ENCODE data around the gene CRYGC. TPM values are rescaled to one million over a fixed set of nuclear protein-coding genes. Genes with fewer than 3 reads are reported as not detected.

CRYGC gene
- polyA plus RNA-seq, 3 donors: not detected

GRCh38 chr2:208147759-208148158 is 18.1 kb upstream of the CRYGC start:
- peaks cover 0 to 1% (median 0%) of the 10 kb centered on the region in 3 donors for H3K27me3 Mint-ChIP-seq (ENCODE audit: low read depth in 3 of 3)
- H3K9me3 ChIP-seq (replicated peaks in 1 of 2; ENCODE audit: control insufficient read depth in 1 of 2, insufficient read depth in 1 of 2, low read length in 2 of 2): peaks cover 0 to 4% of the 10 kb centered on the region in 2 donors
- peaks cover 5% of the 10 kb centered on the region for H3K4me1 Mint-ChIP-seq
- DNase-seq: no peak
- no peaks in the 10 kb centered on the region for H3K79me2 ChIP-seq (ENCODE audit: insufficient read depth, low read length)
- H3K36me3 Mint-ChIP-seq: no peaks in the 10 kb centered on the region
- H2AFZ ChIP-seq (ENCODE audit: insufficient read depth, low read depth, low read length, poor library complexity, severe bottlenecking): no peak overlapping the region
- H3K27me3 ChIP-seq (ENCODE audit: control insufficient read depth in 2 of 2, insufficient read depth in 2 of 2, low read length in 2 of 2): no peaks in the 10 kb centered on the region
- no peak overlapping the region for H3K27ac ChIP-seq (ENCODE audit: low read depth in 1 of 2, low read length in 2 of 2)
- H3K36me3 ChIP-seq (replicated peaks in 1 of 2; ENCODE audit: control insufficient read depth in 1 of 2, insufficient read depth in 2 of 2, low read length in 2 of 2): no peaks in the 10 kb centered on the region
- no peaks in the 10 kb centered on the region for H4K20me1 ChIP-seq (ENCODE audit: insufficient read depth, low read length)
- no peak overlapping the region for H3K4me3 ChIP-seq (replicated peaks in 1 of 3; ENCODE audit: low read depth in 2 of 3, low read length in 3 of 3)
- H3K4me3 Mint-ChIP-seq: no peak overlapping the region
- no peak overlapping the region for H3K27ac Mint-ChIP-seq
- TF ChIP-seq, protein P1, sequence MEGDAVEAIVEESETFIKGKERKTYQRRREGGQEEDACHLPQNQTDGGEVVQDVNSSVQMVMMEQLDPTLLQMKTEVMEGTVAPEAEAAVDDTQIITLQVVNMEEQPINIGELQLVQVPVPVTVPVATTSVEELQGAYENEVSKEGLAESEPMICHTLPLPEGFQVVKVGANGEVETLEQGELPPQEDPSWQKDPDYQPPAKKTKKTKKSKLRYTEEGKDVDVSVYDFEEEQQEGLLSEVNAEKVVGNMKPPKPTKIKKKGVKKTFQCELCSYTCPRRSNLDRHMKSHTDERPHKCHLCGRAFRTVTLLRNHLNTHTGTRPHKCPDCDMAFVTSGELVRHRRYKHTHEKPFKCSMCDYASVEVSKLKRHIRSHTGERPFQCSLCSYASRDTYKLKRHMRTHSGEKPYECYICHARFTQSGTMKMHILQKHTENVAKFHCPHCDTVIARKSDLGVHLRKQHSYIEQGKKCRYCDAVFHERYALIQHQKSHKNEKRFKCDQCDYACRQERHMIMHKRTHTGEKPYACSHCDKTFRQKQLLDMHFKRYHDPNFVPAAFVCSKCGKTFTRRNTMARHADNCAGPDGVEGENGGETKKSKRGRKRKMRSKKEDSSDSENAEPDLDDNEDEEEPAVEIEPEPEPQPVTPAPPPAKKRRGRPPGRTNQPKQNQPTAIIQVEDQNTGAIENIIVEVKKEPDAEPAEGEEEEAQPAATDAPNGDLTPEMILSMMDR (IDR thresholded peaks at IDR 0.05): no peak
- 85% methylated on average over 3 of the region's 3 CpGs for WGBS (ENCODE audit: insufficient coverage)
- intact Hi-C loops (cut with micrococcal nuclease): no loop called here
- H3K9ac ChIP-seq (ENCODE audit: insufficient read depth, low read length, poor library complexity, severe bottlenecking): no peak overlapping the region
- no peaks in the 10 kb centered on the region for H3K4me1 ChIP-seq (ENCODE audit: control insufficient read depth in 1 of 2, insufficient read depth in 2 of 2, low read length in 2 of 2)
- H3K9me3 Mint-ChIP-seq: peaks cover 10 to 22% (median 15%) of the 10 kb centered on the region in 7 donors
- no peak overlapping the region for H3K4me2 ChIP-seq (replicated peaks; ENCODE audit: extremely low read depth, low read length, poor library complexity, severe bottlenecking)

DNA sequence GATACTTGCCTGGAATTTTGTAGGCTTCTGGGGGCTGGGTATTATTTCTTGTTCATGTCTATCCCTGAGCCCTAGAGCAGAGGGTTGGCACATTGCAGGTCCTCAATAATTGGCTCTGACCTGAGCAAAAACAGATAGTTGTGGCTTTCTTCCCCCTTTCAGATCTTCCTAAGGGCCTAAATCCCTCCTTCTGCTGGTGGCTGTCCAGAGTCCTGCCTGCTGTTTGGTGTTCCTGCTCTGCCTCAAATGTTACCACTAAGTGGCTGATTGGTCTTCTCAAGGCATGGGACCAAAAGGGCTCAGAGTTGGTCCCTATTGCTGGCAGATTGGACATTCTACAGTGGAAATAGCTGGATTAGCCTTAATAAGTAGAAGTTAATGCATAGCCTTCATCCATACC is 17.4 kb upstream of the CRYGC start:
- no peak for DNase-seq
- no peak overlapping the region for H2AFZ ChIP-seq (ENCODE audit: insufficient read depth, low read depth, low read length, poor library complexity, severe bottlenecking)
- H3K36me3 Mint-ChIP-seq: no peaks in the 10 kb centered on the region
- H3K4me3 ChIP-seq (replicated peaks in 1 of 3; ENCODE audit: low read depth in 2 of 3, low read length in 3 of 3): no peak overlapping the region
- no peaks in the 10 kb centered on the region for H3K4me1 ChIP-seq (ENCODE audit: control insufficient read depth in 1 of 2, insufficient read depth in 2 of 2, low read length in 2 of 2)
- no peak overlapping the region for H3K9ac ChIP-seq (ENCODE audit: insufficient read depth, low read length, poor library complexity, severe bottlenecking)
- no peaks in the 10 kb centered on the region for H4K20me1 ChIP-seq (ENCODE audit: insufficient read depth, low read length)
- no peaks in the 10 kb centered on the region for H3K36me3 ChIP-seq (replicated peaks in 1 of 2; ENCODE audit: control insufficient read depth in 1 of 2, insufficient read depth in 2 of 2, low read length in 2 of 2)
- H3K4me1 Mint-ChIP-seq: peaks cover 5% of the 10 kb centered on the region
- H3K4me3 Mint-ChIP-seq: no peak overlapping the region
- peaks cover 10 to 18% (median 14%) of the 10 kb centered on the region in 7 donors for H3K9me3 Mint-ChIP-seq
- H3K27ac ChIP-seq (ENCODE audit: low read depth in 1 of 2, low read length in 2 of 2): no peak overlapping the region
- TF ChIP-seq, protein P1 (IDR thresholded peaks at IDR 0.05): no peak
- intact Hi-C loops (cut with micrococcal nuclease): no loop called here
- no peaks in the 10 kb centered on the region for H3K27me3 ChIP-seq (ENCODE audit: control insufficient read depth in 2 of 2, insufficient read depth in 2 of 2, low read length in 2 of 2)
- peaks cover 0 to 4% of the 10 kb centered on the region in 2 donors for H3K9me3 ChIP-seq (replicated peaks in 1 of 2; ENCODE audit: control insufficient read depth in 1 of 2, insufficient read depth in 1 of 2, low read length in 2 of 2)
- H3K27me3 Mint-ChIP-seq (ENCODE audit: low read depth in 3 of 3): peaks cover 0 to 2% (median 0%) of the 10 kb centered on the region in 3 donors
- no peak overlapping the region for H3K27ac Mint-ChIP-seq
- H3K79me2 ChIP-seq (ENCODE audit: insufficient read depth, low read length): no peaks in the 10 kb centered on the region
- H3K4me2 ChIP-seq (replicated peaks; ENCODE audit: extremely low read depth, low read length, poor library complexity, severe bottlenecking): no peak overlapping the region
